ENCODE measurements around the gene PSTK. TPM values are rescaled to one million over a fixed set of nuclear protein-coding genes. Genes with fewer than 3 reads are reported as not detected.

PSTK gene
- 8.9 and 9.0 TPM in 2 replicates for polyA plus RNA-seq (2011; rRNA removed)
- polyA plus RNA-seq (2012; cell fraction: cytosol; rRNA removed) = 3.8 and 4.3 TPM in 2 replicates
- polyA plus RNA-seq (2012; cell fraction: nucleus; rRNA removed) = 2.3 and 3.2 TPM in 2 replicates
- 5.3 to 6.6 TPM (median 6.2 TPM) in 3 replicates for polyA plus RNA-seq (2017; fragmentation: RNase III; extraction: RNeasy Plus Mini Kit Qiagen cat#74134 plus additional on column Dnase treatment)
- polyA minus RNA-seq (2011; rRNA and poly(A)+ RNA removed) = 3.6 and 4.7 TPM in 2 replicates

- FAIRE-seq (no peak), ATAC-seq (peak; percentile 96 to 98), DNase-seq (ENCODE audit: low read depth in 1 of 2, low spot score in 1 of 2) (peak; percentile 91 to 94)
- POLR2A ChIA-PET = interaction anchor here (0.6 to 2.0 kb wide), 14 partner anchors 10 to 1745 kb away, joined by 3 to 27 read pairs (median 3); partner anchors contain the start of genes ACADSB, C10orf88 and IKZF5
- Histone ChIP-seq H3K4me1 (0 out of 3 replicates have a peak, but pooled peaks cover 4% of the 10 kb centered on the region), H3K9me3 (no peaks in the 10 kb centered on the region), H3K4me3 (peak within 1 kb of the TSS; percentile 48), H3K27ac (peak within 1 kb of the TSS; percentile 88 to 98), H3K4me2 (peak within 1 kb of the TSS; percentile 83)
- CTCF ChIA-PET = interaction anchor here (0.6 to 3.0 kb wide), 17 partner anchors 9 to 159 kb away, joined by 3 to 21 read pairs (median 5); partner anchors contain the start of gene FAM24A
- under 1% methylated on average over 29 of the region's 73 CpGs for WGBS (ENCODE audit: missing lambda C conversion rate)
- TF ChIP-seq CHD4 (IDR thresholded peaks at IDR 0.05; ENCODE audit: borderline replicate concordance) (no peak), JUN (IDR thresholded peaks at IDR 0.05) (peak; percentile 67 to 94), FOSL2 (IDR thresholded peaks at IDR 0.05) (no peak), FOSL2 (CRISPR knock-in tag; IDR thresholded peaks at IDR 0.05) (peak; percentile 85), CBX8 (IDR thresholded peaks at IDR 0.05) (no peak), PHF8 (IDR thresholded peaks at IDR 0.05; ENCODE audit: borderline replicate concordance, low read depth) (peak; percentile 96), JUNB (IDR thresholded peaks at IDR 0.05) (no peak), USF2 (IDR thresholded peaks at IDR 0.05) (no peak), GATA3 (IDR thresholded peaks at IDR 0.05; ENCODE audit: borderline replicate concordance) (no peak), KDM1A (IDR thresholded peaks at IDR 0.05; ENCODE audit: low read depth) (no peak), CEBPB (IDR thresholded peaks at IDR 0.05) (0 out of 4 replicates have a peak, but pooled peaks of 1 of the 2 experiments have one; percentile 13), MYC (IDR thresholded peaks at IDR 0.05; ENCODE audit: borderline replicate concordance, low read length) (peak; percentile 42; the same call in 1 of the 2 replicates), RFX5 (IDR thresholded peaks at IDR 0.05) (0 out of 2 replicates have a peak, but pooled peaks have one; percentile 46), POLR2A (IDR thresholded peaks at IDR 0.05; ENCODE audit: low read length) (peak; percentile 62), KDM5A (IDR thresholded peaks at IDR 0.05) (peak; percentile 47; the same call in 1 of the 2 replicates), SMC3 (IDR thresholded peaks at IDR 0.05) (peak; percentile 35; the same call in 1 of the 3 replicates), NPAS2 (CRISPR knock-in tag; IDR thresholded peaks at IDR 0.05; ENCODE audit: borderline replicate concordance) (no peak), ELK1 (IDR thresholded peaks at IDR 0.05; ENCODE audit: low read depth, low read length) (no peak), POLR2AphosphoS2 (conservative IDR thresholded peaks at IDR 0.05; ENCODE audit: low read length) (no peak), MAZ (IDR thresholded peaks at IDR 0.05; ENCODE audit: borderline replicate concordance, low read depth, low read length) (no peak), HOXB5 (CRISPR knock-in tag; IDR thresholded peaks at IDR 0.05) (peak; percentile 38; the same call in 1 of the 2 replicates), HOXB13 (CRISPR knock-in tag; IDR thresholded peaks at IDR 0.05; ENCODE audit: low read depth) (no peak), RAD21 (conservative IDR thresholded peaks at IDR 0.05 in 1 of 2, IDR thresholded peaks at IDR 0.05 in 1 of 2) (peak in 1 of 2 experiments; percentile 14; a peak in 2 of 5 replicates)
- TF ChIP-seq, protein P1, sequence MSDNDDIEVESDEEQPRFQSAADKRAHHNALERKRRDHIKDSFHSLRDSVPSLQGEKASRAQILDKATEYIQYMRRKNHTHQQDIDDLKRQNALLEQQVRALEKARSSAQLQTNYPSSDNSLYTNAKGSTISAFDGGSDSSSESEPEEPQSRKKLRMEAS (IDR thresholded peaks at IDR 0.05) = peak; percentile 92
- TF ChIP-seq, protein P2, sequence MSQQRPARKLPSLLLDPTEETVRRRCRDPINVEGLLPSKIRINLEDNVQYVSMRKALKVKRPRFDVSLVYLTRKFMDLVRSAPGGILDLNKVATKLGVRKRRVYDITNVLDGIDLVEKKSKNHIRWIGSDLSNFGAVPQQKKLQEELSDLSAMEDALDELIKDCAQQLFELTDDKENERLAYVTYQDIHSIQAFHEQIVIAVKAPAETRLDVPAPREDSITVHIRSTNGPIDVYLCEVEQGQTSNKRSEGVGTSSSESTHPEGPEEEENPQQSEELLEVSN (IDR thresholded peaks at IDR 0.05; ENCODE audit: borderline replicate concordance, low read depth) = peak; percentile 85
- TF ChIP-seq, protein P3, sequence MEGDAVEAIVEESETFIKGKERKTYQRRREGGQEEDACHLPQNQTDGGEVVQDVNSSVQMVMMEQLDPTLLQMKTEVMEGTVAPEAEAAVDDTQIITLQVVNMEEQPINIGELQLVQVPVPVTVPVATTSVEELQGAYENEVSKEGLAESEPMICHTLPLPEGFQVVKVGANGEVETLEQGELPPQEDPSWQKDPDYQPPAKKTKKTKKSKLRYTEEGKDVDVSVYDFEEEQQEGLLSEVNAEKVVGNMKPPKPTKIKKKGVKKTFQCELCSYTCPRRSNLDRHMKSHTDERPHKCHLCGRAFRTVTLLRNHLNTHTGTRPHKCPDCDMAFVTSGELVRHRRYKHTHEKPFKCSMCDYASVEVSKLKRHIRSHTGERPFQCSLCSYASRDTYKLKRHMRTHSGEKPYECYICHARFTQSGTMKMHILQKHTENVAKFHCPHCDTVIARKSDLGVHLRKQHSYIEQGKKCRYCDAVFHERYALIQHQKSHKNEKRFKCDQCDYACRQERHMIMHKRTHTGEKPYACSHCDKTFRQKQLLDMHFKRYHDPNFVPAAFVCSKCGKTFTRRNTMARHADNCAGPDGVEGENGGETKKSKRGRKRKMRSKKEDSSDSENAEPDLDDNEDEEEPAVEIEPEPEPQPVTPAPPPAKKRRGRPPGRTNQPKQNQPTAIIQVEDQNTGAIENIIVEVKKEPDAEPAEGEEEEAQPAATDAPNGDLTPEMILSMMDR (IDR thresholded peaks at IDR 0.05) = peak; percentile 65
- TF ChIP-seq, protein P4, sequence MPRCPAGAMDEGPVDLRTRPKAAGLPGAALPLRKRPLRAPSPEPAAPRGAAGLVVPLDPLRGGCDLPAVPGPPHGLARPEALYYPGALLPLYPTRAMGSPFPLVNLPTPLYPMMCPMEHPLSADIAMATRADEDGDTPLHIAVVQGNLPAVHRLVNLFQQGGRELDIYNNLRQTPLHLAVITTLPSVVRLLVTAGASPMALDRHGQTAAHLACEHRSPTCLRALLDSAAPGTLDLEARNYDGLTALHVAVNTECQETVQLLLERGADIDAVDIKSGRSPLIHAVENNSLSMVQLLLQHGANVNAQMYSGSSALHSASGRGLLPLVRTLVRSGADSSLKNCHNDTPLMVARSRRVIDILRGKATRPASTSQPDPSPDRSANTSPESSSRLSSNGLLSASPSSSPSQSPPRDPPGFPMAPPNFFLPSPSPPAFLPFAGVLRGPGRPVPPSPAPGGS (IDR thresholded peaks at IDR 0.05) = peak; percentile 53; the same call in 2 of the 3 replicates
These were observed at the start of gene PSTK for GRCh38 chr10:122980209-122981065. Gene PSTK, plus strand, starts transcription at chr10:122980401. Its CDS starts 79 bp downstream, at chr10:122980480.

Measured in A549 (cell line).